ENCODE results near the gene GPR37L1.
A peak's percentile ranks its signal among the peaks of the same experiment; 100 is the strongest.

The GPR37L1 gene

DNA sequence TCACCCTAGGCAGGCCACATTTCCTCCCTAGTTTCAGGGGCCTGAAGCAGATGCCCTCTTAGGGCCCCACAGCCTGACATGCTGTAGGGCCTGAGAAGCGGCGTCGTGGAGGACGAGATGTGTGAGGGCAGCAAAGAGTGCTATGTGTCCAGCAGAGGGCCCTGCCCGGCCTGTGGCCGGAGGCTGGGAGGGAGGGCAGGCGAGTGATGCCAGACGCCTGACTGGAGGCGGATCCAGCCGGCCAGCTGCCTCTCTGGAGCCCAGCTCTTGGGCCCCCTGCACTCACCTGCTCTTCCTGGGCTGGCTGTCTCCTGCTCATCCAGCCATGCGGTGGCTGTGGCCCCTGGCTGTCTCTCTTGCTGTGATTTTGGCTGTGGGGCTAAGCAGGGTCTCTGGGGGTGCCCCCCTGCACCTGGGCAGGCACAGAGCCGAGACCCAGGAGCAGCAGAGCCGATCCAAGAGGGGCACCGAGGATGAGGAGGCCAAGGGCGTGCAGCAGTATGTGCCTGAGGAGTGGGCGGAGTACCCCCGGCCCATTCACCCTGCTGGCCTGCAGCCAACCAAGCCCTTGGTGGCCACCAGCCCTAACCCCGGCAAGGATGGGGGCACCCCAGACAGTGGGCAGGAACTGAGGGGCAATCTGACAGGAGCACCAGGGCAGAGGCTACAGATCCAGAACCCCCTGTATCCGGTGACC lies at the start of gene GPR37L1:
TSS of gene GPR37L1 (plus strand) at position 279 of the 697 bp plus-strand sequence. CDS start at position 326, 47 bp downstream.
- DNase-seq (ENCODE audit: low spot score): no peak

- no peak for DNase-seq (ENCODE audit: low spot score)
Measured at GRCh38 chr1:202073206-202073605, 49.5 kb upstream of the GPR37L1 start.

- DNase-seq (ENCODE audit: low spot score): no peak
Measured at GRCh38 chr1:202074985-202075384, 47.7 kb upstream of the GPR37L1 start.

GRCh38 chr1:202075389-202075788 lies 47.3 kb upstream of the GPR37L1 start:
- DNase-seq (ENCODE audit: low spot score): peak; percentile 23

DNA sequence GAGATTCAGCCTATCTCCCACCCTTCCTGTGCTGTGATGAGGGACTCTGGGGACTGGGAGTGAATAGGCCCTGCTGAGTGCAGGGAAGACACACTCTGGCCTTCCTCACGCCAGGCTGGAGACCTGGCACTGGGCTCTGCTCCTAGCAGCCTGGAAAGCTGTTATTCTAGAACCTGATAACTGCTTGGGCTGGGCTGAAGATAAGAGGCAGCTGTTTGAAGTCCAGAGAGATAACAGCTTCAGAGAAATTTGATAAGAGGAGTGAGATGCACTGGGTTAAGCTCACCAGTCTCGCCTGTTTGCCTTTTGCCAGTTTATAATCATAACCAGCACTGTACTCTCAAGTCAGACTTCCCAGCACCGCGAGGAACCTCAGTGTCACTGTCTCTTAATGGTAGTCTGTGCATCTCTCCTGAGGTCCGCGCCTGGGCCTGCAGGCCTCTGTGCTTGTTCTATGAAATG lies 46.6 kb upstream of the GPR37L1 start:
- peak; percentile 87 for DNase-seq (ENCODE audit: low spot score)

GRCh38 chr1:202078241-202078640 lies 44.5 kb upstream of the GPR37L1 start:
- DNase-seq (ENCODE audit: low spot score): peak; percentile 29

GRCh38 chr1:202081992-202082391 lies 40.7 kb upstream of the GPR37L1 start:
- no peak for DNase-seq (ENCODE audit: low spot score)

- DNase-seq (ENCODE audit: low spot score): no peak
Measured at GRCh38 chr1:202084791-202085681, 37.7 kb upstream of the GPR37L1 start.

- no peak for DNase-seq (ENCODE audit: low spot score)
Measured at GRCh38 chr1:202085682-202086373, 36.9 kb upstream of the GPR37L1 start.

GRCh38 chr1:202086579-202087350 lies 36.0 kb upstream of the GPR37L1 start:
- no peak for DNase-seq (ENCODE audit: low spot score)

- no peak for DNase-seq (ENCODE audit: low spot score)
Measured at GRCh38 chr1:202088206-202088605, 34.5 kb upstream of the GPR37L1 start.

GRCh38 chr1:202090994-202091393 lies 31.7 kb upstream of the GPR37L1 start:
- no peak for DNase-seq (ENCODE audit: low spot score)

DNA sequence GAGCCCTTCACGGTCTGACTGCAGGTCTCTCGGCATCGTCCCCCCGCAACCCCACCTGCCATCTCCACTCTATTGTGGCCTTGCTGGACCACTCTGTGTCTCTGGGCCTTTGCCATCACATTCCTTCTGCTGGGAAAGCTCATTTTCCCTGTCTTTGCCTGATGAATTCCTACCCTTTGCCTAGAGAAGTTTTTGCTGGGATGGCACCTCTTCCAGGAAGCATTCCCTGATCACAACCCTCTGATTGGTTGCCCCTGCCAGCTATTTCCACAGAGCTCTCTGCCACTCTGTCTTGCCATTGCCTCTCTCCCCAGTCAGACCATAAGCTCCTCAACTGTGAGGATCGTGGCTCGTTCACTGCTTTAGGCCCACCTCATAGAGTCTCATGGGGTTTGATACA lies 28.9 kb upstream of the GPR37L1 start:
- DNase-seq (ENCODE audit: low spot score): no peak

GRCh38 chr1:202101184-202101583 lies 21.5 kb upstream of the GPR37L1 start:
- DNase-seq (ENCODE audit: low spot score): no peak

- DNase-seq (ENCODE audit: low spot score): peak; percentile 53
Measured at GRCh38 chr1:202104073-202104472, 18.6 kb upstream of the GPR37L1 start.

DNA sequence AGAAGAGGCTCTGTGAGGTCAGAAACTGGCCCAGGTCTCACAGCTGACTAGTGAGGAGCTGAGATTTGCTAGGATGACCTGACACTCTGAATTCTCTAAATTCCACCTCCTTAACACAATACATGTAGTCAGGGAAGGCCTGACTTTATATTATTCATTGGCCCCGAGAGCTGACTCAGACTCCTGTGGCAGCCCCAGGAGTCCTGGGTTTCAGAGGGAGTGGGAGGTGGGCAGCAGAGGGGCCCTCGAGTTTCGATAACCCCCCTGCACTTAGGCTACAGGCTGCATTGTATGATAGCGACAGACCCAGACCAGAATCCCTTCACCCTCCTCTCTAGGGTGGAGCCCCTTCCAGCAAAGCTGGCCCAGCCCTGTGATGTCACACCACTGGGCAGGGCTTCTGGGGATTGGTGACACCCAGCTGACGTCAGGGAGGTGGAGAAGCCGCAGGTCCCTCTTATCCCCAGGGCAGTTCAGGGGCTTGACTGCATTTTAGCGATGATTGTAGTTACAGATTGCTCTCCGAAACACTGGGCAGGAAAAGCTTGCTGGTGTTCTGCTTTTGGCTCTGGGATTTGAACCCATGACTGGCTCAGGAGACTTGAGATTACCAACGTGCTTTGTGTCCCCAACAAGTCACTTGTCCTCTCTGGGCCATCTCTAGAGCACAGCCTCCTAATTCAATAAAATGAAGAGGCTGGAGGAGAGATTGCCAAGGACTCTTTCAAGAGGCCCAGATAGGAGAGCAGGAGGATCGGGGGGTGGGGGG lies 17.0 kb upstream of the GPR37L1 start:
- DNase-seq (ENCODE audit: low spot score): peak; percentile 86

DNA sequence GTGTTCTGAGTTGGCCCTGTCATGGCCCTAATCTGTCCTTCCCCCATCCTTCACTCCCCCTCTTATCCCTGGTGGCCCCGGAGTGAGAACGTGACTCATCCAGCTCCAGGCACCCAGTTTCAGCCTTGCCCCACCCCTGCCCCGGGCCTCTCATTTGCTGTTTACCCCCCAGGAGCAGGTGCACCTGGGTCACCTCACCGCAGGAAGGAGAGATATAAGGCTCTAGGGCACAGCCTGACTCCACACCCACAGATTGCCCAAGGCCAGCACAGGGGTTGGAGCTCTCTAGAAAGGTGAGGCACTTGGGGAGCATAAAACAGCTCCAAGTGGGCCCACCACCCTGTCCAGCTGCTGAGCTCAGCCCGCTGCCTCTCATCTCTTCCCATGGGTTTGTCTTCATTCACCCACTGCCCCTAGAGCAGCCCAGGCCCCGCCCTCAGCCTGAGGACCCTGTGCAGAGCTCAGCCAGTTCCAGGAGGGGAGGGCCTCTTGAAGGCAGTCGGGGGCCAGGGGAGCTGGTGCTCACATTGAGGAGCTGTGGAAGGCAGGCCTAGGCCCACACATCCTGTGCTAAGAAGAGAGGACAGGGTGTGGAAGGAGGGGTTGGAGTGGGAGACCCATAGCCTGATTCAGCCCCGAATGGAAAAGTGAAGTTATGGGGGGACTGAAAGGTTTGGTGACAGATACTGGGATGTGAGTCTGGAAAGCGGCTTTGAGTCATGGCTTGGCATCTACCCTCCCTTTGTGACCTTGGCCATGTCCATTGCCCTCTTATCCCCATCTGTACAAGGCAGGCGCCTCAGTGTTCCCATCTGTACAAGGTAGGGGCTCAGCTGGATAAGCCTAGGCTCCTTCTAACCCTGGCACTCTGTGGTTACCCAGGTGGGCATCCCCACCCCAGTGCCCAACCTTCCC lies 16.1 kb upstream of the GPR37L1 start:
- DNase-seq (ENCODE audit: low spot score): peak; percentile 73

DNA sequence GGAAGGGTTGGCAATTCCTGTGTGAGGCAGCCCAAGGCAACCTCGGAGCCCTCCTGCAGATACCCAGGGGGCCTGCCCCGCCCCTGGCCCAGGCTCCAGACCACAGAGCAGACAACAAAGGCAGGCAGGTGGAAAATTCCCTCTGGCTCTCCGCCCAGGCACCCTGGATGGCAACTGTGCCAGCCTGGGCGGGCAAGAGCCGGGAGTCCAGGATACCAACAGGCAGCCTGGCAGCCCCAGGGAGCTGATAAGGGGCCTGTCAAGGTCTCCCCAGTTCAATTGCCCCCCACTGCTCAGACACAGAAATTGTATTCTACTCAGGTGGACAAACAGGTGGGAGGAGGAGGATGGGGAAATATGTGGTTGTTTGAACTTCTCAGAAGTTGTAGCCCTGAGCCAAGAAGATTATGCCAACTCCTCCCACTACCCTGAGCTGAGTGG lies 15.4 kb upstream of the GPR37L1 start:
- DNase-seq (ENCODE audit: low spot score): no peak

DNA sequence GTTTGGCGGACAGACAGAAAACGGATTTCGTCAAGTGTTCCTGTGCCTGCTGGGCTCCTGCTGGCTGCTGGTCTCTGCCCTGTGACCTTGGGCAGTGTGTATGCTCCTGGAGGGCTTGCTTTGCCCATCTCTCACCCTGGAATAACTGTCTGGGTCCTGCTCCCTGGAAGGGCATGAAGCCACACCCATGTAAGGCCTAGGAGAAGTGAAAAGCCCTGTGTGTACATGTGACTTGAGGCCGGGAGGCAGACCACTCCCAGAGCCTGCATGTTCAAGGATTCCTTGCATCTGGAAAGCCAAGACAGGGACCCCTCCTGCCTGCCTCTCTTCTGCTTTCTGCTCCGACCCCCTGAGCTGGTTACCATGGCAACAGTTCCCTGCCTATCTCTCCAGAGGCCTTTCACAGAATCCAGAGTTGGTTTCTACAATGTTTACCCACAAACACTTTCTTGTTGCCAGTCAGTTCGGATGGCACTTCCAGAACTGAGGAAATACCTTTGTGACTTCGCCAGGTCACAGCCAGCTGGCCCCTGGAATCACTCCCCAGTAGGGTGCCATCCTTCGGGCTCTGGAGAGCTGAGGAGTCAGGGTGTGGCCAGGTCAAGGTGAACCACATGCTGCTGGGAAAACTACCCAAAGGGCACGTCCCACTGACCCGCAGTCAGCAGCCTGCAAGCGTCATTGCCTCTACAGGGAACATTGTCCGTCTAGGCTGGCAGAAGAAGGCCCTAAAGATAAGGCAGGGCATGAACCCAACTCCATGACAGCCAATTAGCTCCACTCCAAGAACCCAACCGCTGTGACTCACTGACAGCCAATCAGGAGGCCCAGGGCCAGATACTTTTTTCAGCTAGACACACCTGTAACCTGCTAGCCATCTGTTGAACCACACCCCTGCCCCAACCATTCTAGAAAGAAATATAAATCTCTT lies 14.7 kb upstream of the GPR37L1 start:
- DNase-seq (ENCODE audit: low spot score): peak; percentile 42
